Transverse colon (tissue), 4 donors: ENCODE measurements around the gene ENTHD1. TPM values are rescaled to one million over a fixed set of nuclear protein-coding genes. Genes with fewer than 3 reads are reported as not detected.

Experiments used
- DNase-seq: peaks from one replicate; pipeline ENCODE4 v3.0.0-alpha.2; 2019
- H3K27ac ChIP-seq, 4 donors: fragments of 200-600 bp; sonication (generic); 2 replicates each; pipeline ENCODE4 v1.5.1; 2016 to 2018; ENCODE audit warnings: inconsistent platforms in 4 of 4
- H3K27me3 ChIP-seq: fragments of 200-600 bp; sonication (generic); 2 replicates; pipeline ENCODE4 v1.5.1; 2017; ENCODE audit warnings: inconsistent platforms
- H3K36me3 ChIP-seq, 4 donors: fragments of 200-600 bp; sonication (generic); 2 replicates each; pipeline ENCODE4 v1.5.1; 2017 to 2019; ENCODE audit warnings: inconsistent platforms in 4 of 4
- H3K4me1 ChIP-seq, 4 donors: fragments of 200-600 bp; sonication (generic); 2 replicates each; pipeline ENCODE4 v1.5.1; 2017 to 2020; ENCODE audit warnings: inconsistent platforms in 4 of 4
- H3K4me3 ChIP-seq, 4 donors: fragments of 200-600 bp; sonication (generic); 1 replicate in 1 of 4; 2 replicates in 3 of 4; pipeline versions ENCODE4 v1.5.1 to v1.6.1; 2017 to 2019; ENCODE audit warnings: inconsistent platforms in 4 of 4
- H3K9me3 ChIP-seq, 2 donors: fragments of 200-600 bp; sonication (generic); 2 replicates each; pipeline ENCODE4 v1.5.1; 2017 to 2019; ENCODE audit warnings: inconsistent platforms in 2 of 2
- CTCF ChIP-seq, 5 experiments: fragments of 200-600 bp in 3 of 5; fragments of 450-650 bp in 2 of 5; sonication (generic) in 3 of 5; IDR thresholded peaks; 1 replicate in 2 of 5; 2 replicates in 3 of 5; pipeline ENCODE4 v1.5.1; 2016 to 2017; ENCODE audit warnings: antibody characterized with exemption in 5 of 5, inconsistent platforms in 3 of 5, mild to moderate bottlenecking in 2 of 5, moderate library complexity in 1 of 5
- EP300 ChIP-seq: sonication (generic); formaldehyde crosslinking; IDR thresholded peaks from one replicate; pipeline ENCODE4 v1.6.1; 2017; ENCODE audit warnings: antibody characterized with exemption, low read depth
- POLR2A ChIP-seq: fragments of 450-650 bp; IDR thresholded peaks from one replicate; pipeline ENCODE4 v1.6.1; 2016; ENCODE audit warnings: antibody characterized with exemption, mild to moderate bottlenecking, moderate library complexity
- POLR2AphosphoS5 ChIP-seq, 3 donors: sonication (generic); formaldehyde crosslinking; IDR thresholded peaks; one replicate each; pipeline ENCODE4 v1.6.1; 2016; ENCODE audit warnings: antibody characterized with exemption in 3 of 3
- WGBS, 2 donors: methylation state at CpG; one replicate each; pipeline ENCODE4 v1.1.5; 2018; ENCODE audit warnings: low coverage in 1 of 2; 5-methylcytosine and 5-hydroxymethylcytosine counted together
- in situ Hi-C, 4 donors: fragments of 200-750 bp; cut with MboI; loops; one replicate each; pipeline versions ENCODE4 v1.15.0 to v1.15.1; 2017; ENCODE audit warnings: low sequenced_read_pairs in 3 of 4, low pct_ligation_motif_present in 1 of 4, low pct_unique_long_range_greater_than_20kb in 1 of 4
- intact Hi-C: fragments of 100-400 bp; cut with DNase I; formaldehyde crosslinking; loops from one replicate; pipeline ENCODE4 v1.15.1; 2023; ENCODE audit warnings: low total_unique reads
- total RNA-seq, 4 donors: library from RNA; depleted of rRNA; stranded (reverse); fragments of >200 nt; gene quantifications; one replicate each; pipeline ENCODE4 v1.1.0, GENCODE V29; 2016

ENTHD1 gene
- total RNA-seq, 4 donors from 2014 or later, result not detected

DNA sequence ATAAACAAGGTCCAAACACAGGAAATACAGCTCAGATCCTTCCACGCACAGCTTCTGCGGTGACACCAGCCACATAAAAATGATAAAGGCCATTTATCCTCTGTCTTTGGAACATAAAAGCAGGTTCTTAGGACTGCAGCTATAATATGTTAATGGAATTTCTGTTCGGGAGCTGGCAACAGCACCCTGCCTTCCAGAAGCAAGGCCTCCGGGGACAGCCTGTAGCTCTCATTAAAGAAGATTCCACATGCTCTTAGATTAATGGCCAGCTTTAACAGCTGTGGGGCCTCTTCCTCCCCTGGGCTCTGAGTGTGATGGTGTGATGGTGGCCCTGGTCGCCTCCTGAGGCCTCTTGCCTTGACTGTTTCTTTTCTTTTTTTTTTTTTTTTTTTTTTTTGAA lies 185.7 kb downstream of the ENTHD1 start:
- DNase-seq, result no peak
- TF ChIP-seq POLR2AphosphoS5 (IDR thresholded peaks at IDR 0.05), result no peak
- no peak for TF ChIP-seq CTCF (IDR thresholded peaks at IDR 0.05)
- TF ChIP-seq EP300, result no peak
- no peak for TF ChIP-seq POLR2A
- H3K4me3 ChIP-seq, result no peak overlapping the region
- in situ Hi-C loops, result no loop called here
- H3K27me3 ChIP-seq, result peaks cover 11% of the 10 kb centered on the region
- intact Hi-C loops, result no loop called here
- H3K27ac ChIP-seq, result no peak overlapping the region
- H3K36me3 ChIP-seq, result no peaks in the 10 kb centered on the region
- H3K9me3 ChIP-seq, result no peaks in the 10 kb centered on the region
- WGBS, 2 donors, result 71% methylated on average over 5 of the region's 5 CpGs; no CpG with 5 or more reads in 1 of the 2 donors
- H3K4me1 ChIP-seq, result peaks cover 0 to 5% (median 0%) of the 10 kb centered on the region in 4 donors

- Histone ChIP-seq H3K27me3 (peaks cover 11% of the 10 kb centered on the region), H3K4me1 (peaks cover 0 to 5% (median 0%) of the 10 kb centered on the region in 4 donors), H3K27ac (no peak overlapping the region), H3K9me3 (no peaks in the 10 kb centered on the region), H3K4me3 (no peak overlapping the region), H3K36me3 (no peaks in the 10 kb centered on the region)
- intact Hi-C loops (no loop called here), in situ Hi-C loops (no loop called here)
- TF ChIP-seq POLR2AphosphoS5 (IDR thresholded peaks at IDR 0.05) (no peak), EP300 (no peak), CTCF (IDR thresholded peaks at IDR 0.05) (no peak), POLR2A (no peak)
- WGBS, 2 donors, result 88% methylated on average over 5 of the region's 5 CpGs; no CpG with 5 or more reads in 1 of the 2 donors
- DNase-seq, result no peak
Observed at GRCh38 chr22:39707351-39707750, 186.2 kb downstream of the ENTHD1 start.

GRCh38 chr22:39706376-39707140 lies 187.0 kb downstream of the ENTHD1 start:
- Histone ChIP-seq H3K9me3 (no peaks in the 10 kb centered on the region), H3K36me3 (no peaks in the 10 kb centered on the region), H3K27ac (no peak overlapping the region), H3K27me3 (peaks cover 11% of the 10 kb centered on the region), H3K4me1 (peaks cover 0 to 5% (median 0%) of the 10 kb centered on the region in 4 donors), H3K4me3 (no peak overlapping the region)
- WGBS, 2 donors, result 64 to 87% methylated on average over 7 to 27 of the region's 27 CpGs
- in situ Hi-C loops, result no loop called here
- intact Hi-C loops, result no loop called here
- TF ChIP-seq POLR2A, result no peak
- no peak for TF ChIP-seq CTCF (IDR thresholded peaks at IDR 0.05)
- DNase-seq, result no peak

GRCh38 chr22:39705386-39705785 lies 188.2 kb downstream of the ENTHD1 start:
- 95% methylated on average over 12 of the region's 12 CpGs; no CpG with 5 or more reads in 1 of the 2 donors for WGBS, 2 donors
- no peak for DNase-seq
- Histone ChIP-seq H3K9me3 (no peaks in the 10 kb centered on the region), H3K27ac (no peak overlapping the region), H3K4me1 (peaks cover 0 to 5% (median 0%) of the 10 kb centered on the region in 4 donors), H3K36me3 (no peaks in the 10 kb centered on the region), H3K4me3 (no peak overlapping the region), H3K27me3 (peaks cover 10% of the 10 kb centered on the region)
- no peak for TF ChIP-seq POLR2A
- TF ChIP-seq POLR2AphosphoS5 (IDR thresholded peaks at IDR 0.05), result no peak
- TF ChIP-seq EP300, result no peak
- no peak for TF ChIP-seq CTCF (IDR thresholded peaks at IDR 0.05)
- in situ Hi-C loops (no loop called here), intact Hi-C loops (no loop called here)
